Upper lobe of left lung (tissue), 4 donors: Measurements from ENCODE around the gene GBP5.

Experiments used
- CTCF ChIP-seq, 6 experiments: fragments of 450-650 bp in 4 of 6; fragments of 200-600 bp in 2 of 6; sonication (generic) in 2 of 6; IDR thresholded peaks; one replicate each; pipeline ENCODE4 v1.5.1; 2016 to 2019; ENCODE audit warnings: antibody characterized with exemption in 6 of 6
- EP300 ChIP-seq, 4 donors: sonication (generic); formaldehyde crosslinking; IDR thresholded peaks; one replicate each; pipeline ENCODE4 v1.5.1; 2017; ENCODE audit warnings: antibody characterized with exemption in 4 of 4, control low read depth in 2 of 4

- TF ChIP-seq EP300 (IDR thresholded peaks at IDR 0.05) = no peak
- TF ChIP-seq CTCF (IDR thresholded peaks at IDR 0.05) = no peak
Measured at GRCh38 chr1:89259283-89259971, 13.2 kb downstream of the GBP5 start.
